ENCODE measurements around the gene MICA.
"Not testable (repeated sequence)": the region's sequence is repeated elsewhere in the genome, so short reads cannot be mapped to it uniquely, and the experiment has no call there.

Gene MICA

GRCh38 chr6:31446481-31446880 lies 43.1 kb downstream of the MICA start:
- Histone ChIP-seq H4K20me1 (ENCODE audit: insufficient read depth, low read length) (no peaks in the 10 kb centered on the region), H3K9ac (ENCODE audit: low read length) (no peak overlapping the region)

GRCh38 chr6:31446999-31447789 lies 43.8 kb downstream of the MICA start:
- H3K79me2 ChIP-seq (ENCODE audit: insufficient read depth, low read length); H3K36me3 ChIP-seq (ENCODE audit: insufficient read depth, low read length); H3K9me2 ChIP-seq (ENCODE audit: low read depth, low read length); H3K4me2 ChIP-seq (ENCODE audit: low read length); H3K27ac ChIP-seq (ENCODE audit: low read depth, low read length, poor library complexity, severe bottlenecking); H3K4me1 ChIP-seq (ENCODE audit: insufficient read depth, low read length, severe bottlenecking); H3K9ac ChIP-seq (ENCODE audit: low read length); H3F3A ChIP-seq (ENCODE audit: insufficient read depth, low read length); H4K20me1 ChIP-seq (ENCODE audit: insufficient read depth, low read length); H2AFZ ChIP-seq (ENCODE audit: low read length); H3K9me3 ChIP-seq (ENCODE audit: low read length); H3K27me3 ChIP-seq (ENCODE audit: insufficient read depth, low read length); H3K4me3 ChIP-seq (ENCODE audit: low read depth, low read length, poor library complexity, severe bottlenecking): not testable (repeated sequence)

More at GRCh38 chr6:31446481-31446880, 43.1 kb downstream of the MICA start:
- H3K4me1 ChIP-seq (ENCODE audit: insufficient read depth, low read length, severe bottlenecking), result no peaks in the 10 kb centered on the region
- no peak overlapping the region for H2AFZ ChIP-seq (ENCODE audit: low read length)
- H3K79me2 ChIP-seq (ENCODE audit: insufficient read depth, low read length), result no peaks in the 10 kb centered on the region
- H3K36me3 ChIP-seq (ENCODE audit: insufficient read depth, low read length), result no peaks in the 10 kb centered on the region; the same call in 1 of the 2 replicates
- H3K9me3 ChIP-seq (ENCODE audit: low read length), result no peaks in the 10 kb centered on the region
- H3K4me2 ChIP-seq (ENCODE audit: low read length), result no peak overlapping the region
- H3F3A ChIP-seq (ENCODE audit: insufficient read depth, low read length), result no peaks in the 10 kb centered on the region
- peaks cover 5% of the 10 kb centered on the region; the same call in 1 of the 2 replicates for H3K27me3 ChIP-seq (ENCODE audit: insufficient read depth, low read length)
- H3K9me2 ChIP-seq (ENCODE audit: low read depth, low read length), result no peaks in the 10 kb centered on the region
- TF ChIP-seq, protein P1, sequence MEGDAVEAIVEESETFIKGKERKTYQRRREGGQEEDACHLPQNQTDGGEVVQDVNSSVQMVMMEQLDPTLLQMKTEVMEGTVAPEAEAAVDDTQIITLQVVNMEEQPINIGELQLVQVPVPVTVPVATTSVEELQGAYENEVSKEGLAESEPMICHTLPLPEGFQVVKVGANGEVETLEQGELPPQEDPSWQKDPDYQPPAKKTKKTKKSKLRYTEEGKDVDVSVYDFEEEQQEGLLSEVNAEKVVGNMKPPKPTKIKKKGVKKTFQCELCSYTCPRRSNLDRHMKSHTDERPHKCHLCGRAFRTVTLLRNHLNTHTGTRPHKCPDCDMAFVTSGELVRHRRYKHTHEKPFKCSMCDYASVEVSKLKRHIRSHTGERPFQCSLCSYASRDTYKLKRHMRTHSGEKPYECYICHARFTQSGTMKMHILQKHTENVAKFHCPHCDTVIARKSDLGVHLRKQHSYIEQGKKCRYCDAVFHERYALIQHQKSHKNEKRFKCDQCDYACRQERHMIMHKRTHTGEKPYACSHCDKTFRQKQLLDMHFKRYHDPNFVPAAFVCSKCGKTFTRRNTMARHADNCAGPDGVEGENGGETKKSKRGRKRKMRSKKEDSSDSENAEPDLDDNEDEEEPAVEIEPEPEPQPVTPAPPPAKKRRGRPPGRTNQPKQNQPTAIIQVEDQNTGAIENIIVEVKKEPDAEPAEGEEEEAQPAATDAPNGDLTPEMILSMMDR (IDR thresholded peaks at IDR 0.05; ENCODE audit: low read length), result no peak
- TF ChIP-seq EZH2 (IDR thresholded peaks at IDR 0.05; ENCODE audit: borderline replicate concordance, low read length), result no peak
- no peak overlapping the region for H3K27ac ChIP-seq (ENCODE audit: low read depth, low read length, poor library complexity, severe bottlenecking)
- H3K4me3 ChIP-seq (ENCODE audit: low read depth, low read length, poor library complexity, severe bottlenecking), result no peak overlapping the region

DNA sequence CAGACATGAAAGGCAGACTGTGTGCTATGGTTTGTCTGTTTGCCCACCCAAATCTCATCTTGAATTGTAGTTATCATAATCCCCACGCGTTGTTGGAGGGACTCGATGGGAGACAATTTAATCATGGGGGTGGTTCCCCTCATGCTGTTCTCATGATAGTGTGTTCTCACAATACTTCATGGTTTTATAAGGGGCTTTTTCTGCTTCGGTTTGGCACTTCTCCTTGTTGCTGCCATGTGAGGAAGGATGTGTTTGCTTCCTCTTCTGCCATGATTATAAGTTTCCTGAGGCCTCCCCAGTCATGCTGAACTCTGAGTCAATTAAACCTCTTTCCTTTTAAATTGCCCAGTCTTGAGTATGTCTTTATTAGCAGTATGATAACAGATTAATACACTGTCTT lies 47.4 kb downstream of the MICA start:
- no peaks in the 10 kb centered on the region for H4K20me1 ChIP-seq (ENCODE audit: insufficient read depth, low read length)
- H3K27ac ChIP-seq (ENCODE audit: low read depth, low read length, poor library complexity, severe bottlenecking), result no peak overlapping the region
- no peak overlapping the region for H2AFZ ChIP-seq (ENCODE audit: low read length)
- H3K9me2 ChIP-seq (ENCODE audit: low read depth, low read length), result no peaks in the 10 kb centered on the region
- no peaks in the 10 kb centered on the region for H3K9me3 ChIP-seq (ENCODE audit: low read length)
- no peak overlapping the region for H3K4me2 ChIP-seq (ENCODE audit: low read length)
- H3F3A ChIP-seq (ENCODE audit: insufficient read depth, low read length), result no peaks in the 10 kb centered on the region
- peaks cover 5% of the 10 kb centered on the region; the same call in 1 of the 2 replicates for H3K27me3 ChIP-seq (ENCODE audit: insufficient read depth, low read length)
- H3K36me3 ChIP-seq (ENCODE audit: insufficient read depth, low read length), result no peaks in the 10 kb centered on the region; the same call in 1 of the 2 replicates
- H3K4me1 ChIP-seq (ENCODE audit: insufficient read depth, low read length, severe bottlenecking), result no peaks in the 10 kb centered on the region
- no peaks in the 10 kb centered on the region for H3K79me2 ChIP-seq (ENCODE audit: insufficient read depth, low read length)
- TF ChIP-seq, protein P1 (IDR thresholded peaks at IDR 0.05; ENCODE audit: low read length), result no peak
- no peak for TF ChIP-seq EZH2 (IDR thresholded peaks at IDR 0.05; ENCODE audit: borderline replicate concordance, low read length)
- no peak overlapping the region for H3K9ac ChIP-seq (ENCODE audit: low read length)
- H3K4me3 ChIP-seq (ENCODE audit: low read depth, low read length, poor library complexity, severe bottlenecking), result no peak overlapping the region

GRCh38 chr6:31452859-31453258 lies 49.5 kb downstream of the MICA start:
- Histone ChIP-seq H3K9me2 (ENCODE audit: low read depth, low read length) (no peaks in the 10 kb centered on the region), H3K9me3 (ENCODE audit: low read length) (no peaks in the 10 kb centered on the region), H3K9ac (ENCODE audit: low read length) (no peak overlapping the region), H3K27me3 (ENCODE audit: insufficient read depth, low read length) (peaks cover 5% of the 10 kb centered on the region; the same call in 1 of the 2 replicates), H3F3A (ENCODE audit: insufficient read depth, low read length) (no peaks in the 10 kb centered on the region), H3K4me3 (ENCODE audit: low read depth, low read length, poor library complexity, severe bottlenecking) (no peak overlapping the region), H4K20me1 (ENCODE audit: insufficient read depth, low read length) (no peaks in the 10 kb centered on the region), H2AFZ (ENCODE audit: low read length) (no peak overlapping the region), H3K4me2 (ENCODE audit: low read length) (no peak overlapping the region), H3K79me2 (ENCODE audit: insufficient read depth, low read length) (no peaks in the 10 kb centered on the region), H3K27ac (ENCODE audit: low read depth, low read length, poor library complexity, severe bottlenecking) (no peak overlapping the region), H3K4me1 (ENCODE audit: insufficient read depth, low read length, severe bottlenecking) (no peaks in the 10 kb centered on the region), H3K36me3 (ENCODE audit: insufficient read depth, low read length) (no peaks in the 10 kb centered on the region; the same call in 1 of the 2 replicates)
- no peak for TF ChIP-seq EZH2 (IDR thresholded peaks at IDR 0.05; ENCODE audit: borderline replicate concordance, low read length)
- TF ChIP-seq, protein P1 (IDR thresholded peaks at IDR 0.05; ENCODE audit: low read length), result no peak

All from OCI-LY1 (cell line).